Left renal cortex interstitium (tissue), 4 donors: Measurements from ENCODE around the gene KTN1. TPM values are rescaled to one million over a fixed set of nuclear protein-coding genes. Genes with fewer than 3 reads are reported as not detected.

ENCODE experiments used
- DNase-seq, 4 donors: peaks; one replicate each; pipeline ENCODE4 v3.0.0-alpha.2; 2013; ENCODE audit warnings: low read depth in 4 of 4, low spot score in 2 of 4, missing footprints in 1 of 4
- polyA plus RNA-seq, 4 donors: library from polyadenylated mRNA; unstranded; fragments of 120-200 nt; gene quantifications; one replicate each; pipeline ENCODE4 v1.2.1, GENCODE V29; 2013; ENCODE audit not compliant: insufficient read length in 4 of 4

KTN1 gene
- polyA plus RNA-seq, 4 donors: 176 to 234 (median 206) TPM

- DNase-seq: no peak
Measured at GRCh38 chr14:55662752-55663151, 82.7 kb downstream of the KTN1 start.

GRCh38 chr14:55665067-55665675 lies 85.2 kb downstream of the KTN1 start:
- no peak for DNase-seq

GRCh38 chr14:55667801-55668200 lies 87.8 kb downstream of the KTN1 start:
- DNase-seq: no peak

GRCh38 chr14:55671641-55672040 lies 91.6 kb downstream of the KTN1 start:
- no peak for DNase-seq

GRCh38 chr14:55673048-55673447 lies 93.0 kb downstream of the KTN1 start:
- DNase-seq: no peak

GRCh38 chr14:55681096-55681495 lies 101.1 kb downstream of the KTN1 start:
- no peak for DNase-seq

- no peak for DNase-seq
Measured at GRCh38 chr14:55684956-55685584, 105.1 kb downstream of the KTN1 start.

GRCh38 chr14:55686713-55687112 lies 106.7 kb downstream of the KTN1 start:
- DNase-seq: no peak

- no peak for DNase-seq
Measured at GRCh38 chr14:55688566-55688965, 108.6 kb downstream of the KTN1 start.

GRCh38 chr14:55689981-55690871 lies 110.2 kb downstream of the KTN1 start:
- no peak for DNase-seq

GRCh38 chr14:55691659-55692058 lies 111.7 kb downstream of the KTN1 start:
- no peak for DNase-seq

- no peak for DNase-seq
Measured at GRCh38 chr14:55693904-55694303, 113.9 kb downstream of the KTN1 start.

GRCh38 chr14:55697414-55697861 lies 117.4 kb downstream of the KTN1 start:
- no peak for DNase-seq

GRCh38 chr14:55698051-55698450 lies 118.0 kb downstream of the KTN1 start:
- DNase-seq: no peak

- DNase-seq: no peak
Measured at GRCh38 chr14:55699131-55700057, 119.4 kb downstream of the KTN1 start.

- DNase-seq: no peak
Measured at GRCh38 chr14:55701638-55702037, 121.6 kb downstream of the KTN1 start.

GRCh38 chr14:55702511-55702910 lies 122.5 kb downstream of the KTN1 start:
- DNase-seq: no peak

GRCh38 chr14:55704654-55705053 lies 124.6 kb downstream of the KTN1 start:
- DNase-seq: no peak

GRCh38 chr14:55705651-55706364 lies 125.8 kb downstream of the KTN1 start:
- DNase-seq: no peak

- DNase-seq: no peak
Measured at GRCh38 chr14:55706365-55706684, 126.3 kb downstream of the KTN1 start.
